IPS DF 6.9 (cell line): ENCODE results near the gene ST6GALNAC2.

Experiments
- DNase-seq: peaks from one replicate; pipeline ENCODE4 v3.0.0-alpha.2; 2013; ENCODE audit warnings: low read depth, low spot score
- H3K27ac ChIP-seq: one replicate; pipeline ENCODE4 v1.5.1; 2013; ENCODE audit warnings: low read length, control low read depth
- H3K27me3 ChIP-seq: 2 replicates; pipeline ENCODE4 v1.6.1; 2013; ENCODE audit warnings: mild to moderate bottlenecking, low read length; ENCODE audit not compliant: control insufficient read depth, insufficient read depth
- H3K36me3 ChIP-seq: 2 replicates; pipeline ENCODE4 v1.6.1; 2013; ENCODE audit warnings: low read length; ENCODE audit not compliant: control insufficient read depth, insufficient read depth
- H3K4me1 ChIP-seq: 2 replicates; pipeline ENCODE4 v1.6.1; 2013; ENCODE audit warnings: low read length; ENCODE audit not compliant: control insufficient read depth, insufficient read depth
- H3K4me3 ChIP-seq: 2 replicates; pipeline ENCODE4 v1.5.1; 2013; ENCODE audit warnings: mild to moderate bottlenecking, low read length
- H3K9me3 ChIP-seq: 2 replicates; pipeline ENCODE4 v1.6.1; 2013; ENCODE audit warnings: low read length, inconsistent platforms; ENCODE audit not compliant: control insufficient read depth, insufficient read depth
- whole genome bisulfite sequencing: extraction: QIAGEN DNeasy Blood & Tissue Kit; methylation state at CpG from one replicate; pipeline ENCODE4 v1.1.7; 2013; ENCODE audit warnings: mixed read lengths, missing lambda C conversion rate; ENCODE audit not compliant: insufficient read length, insufficient coverage; 5-methylcytosine and 5-hydroxymethylcytosine counted together

ST6GALNAC2 gene

DNA sequence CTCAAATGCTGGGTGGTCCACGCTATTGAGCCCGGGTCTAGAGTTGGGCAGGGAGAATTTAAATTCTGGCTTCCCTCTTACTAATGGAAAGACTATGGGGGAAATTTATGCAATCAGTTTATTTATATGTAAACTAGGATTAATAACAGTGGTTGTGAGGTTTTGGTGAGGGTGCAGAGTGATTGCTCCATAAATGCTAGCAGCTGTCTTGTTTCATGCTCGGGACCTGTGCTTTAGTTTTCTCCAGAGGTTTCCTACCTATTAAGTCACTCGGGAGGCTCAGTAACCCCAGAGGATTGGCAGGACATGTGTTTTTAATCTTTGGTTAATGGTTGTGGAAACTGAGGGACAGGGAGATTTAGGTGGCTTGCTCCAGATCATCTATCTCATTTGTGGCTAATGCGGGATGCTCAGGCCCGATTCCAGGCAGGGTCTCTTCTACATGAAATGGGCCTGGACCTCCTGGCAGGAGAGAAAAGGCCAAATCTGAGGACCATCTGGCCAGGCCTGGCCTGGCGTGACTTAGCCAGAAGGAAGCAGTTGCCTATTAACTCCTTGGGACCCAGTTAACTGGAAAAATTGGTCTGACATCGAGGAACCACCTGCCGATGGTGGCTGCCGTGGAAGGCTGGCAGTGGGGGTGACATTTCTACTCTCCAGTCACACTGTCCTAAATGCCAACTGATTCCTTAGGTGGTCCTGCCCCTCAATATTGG lies 43.8 kb downstream of the ST6GALNAC2 start:
- no CpG with 5 or more reads among the region's 10 CpGs for WGBS
- H3K36me3 ChIP-seq = no peaks in the 10 kb centered on the region
- H3K4me1 ChIP-seq = peaks cover 6% of the 10 kb centered on the region
- H3K27me3 ChIP-seq = peaks cover 10% of the 10 kb centered on the region; the same call in 1 of the 2 replicates
- H3K27ac ChIP-seq = no peak overlapping the region
- no peak overlapping the region for H3K4me3 ChIP-seq
- no peak for DNase-seq
- no peaks in the 10 kb centered on the region for H3K9me3 ChIP-seq

DNA sequence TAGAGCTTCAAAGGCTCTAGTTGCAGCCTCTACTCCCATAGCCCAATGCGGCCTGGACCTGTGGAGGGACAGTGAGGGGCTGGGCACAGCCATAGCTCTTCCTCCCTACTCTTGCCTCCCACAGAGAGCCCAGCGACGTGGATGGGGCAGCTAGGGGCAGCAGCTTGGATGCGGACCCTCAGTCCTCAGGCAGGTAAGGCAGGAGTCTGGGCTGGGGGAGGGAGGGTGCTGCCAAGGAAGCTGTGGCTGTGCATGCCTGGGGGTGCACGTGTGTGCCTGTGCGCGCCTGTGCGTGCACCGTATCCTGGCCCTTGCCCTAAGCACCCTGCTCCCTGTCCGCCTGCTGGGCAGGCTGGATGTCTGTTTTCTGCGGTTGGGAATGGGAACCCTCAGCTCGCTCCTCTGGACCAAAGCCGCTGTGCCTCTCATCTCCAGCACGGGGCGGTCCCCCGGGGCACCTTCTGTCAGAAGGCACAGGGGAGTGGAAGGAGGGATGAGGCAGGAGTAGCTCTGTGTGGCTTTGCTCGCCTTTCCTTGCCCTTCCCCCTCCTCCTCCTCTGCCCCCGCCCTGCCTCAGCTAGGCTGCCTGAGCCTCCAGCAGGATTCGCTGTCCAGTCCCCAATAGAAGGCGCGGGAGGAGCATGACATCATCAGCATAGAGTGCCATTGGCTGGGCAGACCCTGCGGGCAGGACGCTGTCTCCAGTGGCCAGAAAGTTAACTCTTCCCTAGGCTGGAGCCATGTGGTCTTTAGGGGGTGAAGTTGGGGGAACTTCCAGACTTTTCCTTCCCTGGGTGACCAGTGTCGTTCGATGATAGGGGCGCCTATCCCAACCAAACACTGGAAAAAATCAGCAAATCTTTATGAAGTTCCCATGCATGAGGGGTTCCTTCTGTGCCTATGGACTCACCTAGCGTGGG lies 45.0 kb downstream of the ST6GALNAC2 start:
- no CpG with 5 or more reads among the region's 27 CpGs for WGBS
- peak; percentile 96 for DNase-seq

DNA sequence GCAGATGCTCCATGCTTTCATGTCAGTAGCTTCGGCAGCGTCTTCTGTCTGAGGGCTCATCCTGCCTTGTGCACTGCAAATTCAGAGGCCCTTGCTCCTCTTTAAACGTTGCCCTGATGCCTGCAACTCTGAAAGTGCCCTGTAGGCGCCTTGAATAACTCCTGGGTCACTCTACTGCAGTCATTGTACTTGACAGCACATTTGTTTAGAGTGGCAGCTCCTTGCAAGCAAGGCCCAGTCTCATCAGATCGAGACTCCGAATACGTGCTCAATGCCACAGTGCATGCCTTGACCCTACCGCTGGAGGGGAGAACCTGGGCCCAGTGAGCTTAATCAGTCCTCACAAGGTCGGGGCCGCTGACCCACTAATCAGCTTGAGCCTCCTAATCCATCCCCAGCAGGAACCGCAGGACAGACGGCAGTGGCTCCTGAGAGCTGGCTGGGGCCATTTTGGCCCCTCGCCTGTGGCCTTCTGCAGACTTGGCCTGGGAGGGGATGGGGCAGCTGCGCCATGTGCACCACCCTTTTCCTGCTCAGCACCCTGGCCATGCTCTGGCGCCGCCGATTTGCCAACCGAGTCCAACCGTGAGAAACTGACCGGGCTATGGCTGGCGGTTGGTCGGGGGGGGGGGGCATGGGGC lies 45.9 kb downstream of the ST6GALNAC2 start, which contains the start of gene PRCD:
Gene PRCD (plus strand): TSS at position 414 of the 641 bp plus-strand sequence. CDS start 98 bp downstream, at position 512.
- Histone ChIP-seq H3K4me1 (peaks cover 6% of the 10 kb centered on the region), H3K9me3 (no peaks in the 10 kb centered on the region), H3K4me3 (peak within 1 kb of the TSS; percentile 8; the same call in 1 of the 2 replicates), H3K36me3 (no peaks in the 10 kb centered on the region), H3K27me3 (peaks cover 14% of the 10 kb centered on the region; the same call in 1 of the 2 replicates), H3K27ac (no peak within 1 kb of the TSS)
- no CpG with 5 or more reads among the region's 22 CpGs for WGBS
- DNase-seq = no peak

More for the DNA sequence above, 45.0 kb downstream of the ST6GALNAC2 start:
- Histone ChIP-seq H3K4me1 (peaks cover 6% of the 10 kb centered on the region), H3K4me3 (peak overlapping the region; percentile 8; the same call in 1 of the 2 replicates), H3K36me3 (no peaks in the 10 kb centered on the region), H3K27ac (no peak overlapping the region), H3K27me3 (peaks cover 14% of the 10 kb centered on the region; the same call in 1 of the 2 replicates), H3K9me3 (no peaks in the 10 kb centered on the region)

DNA sequence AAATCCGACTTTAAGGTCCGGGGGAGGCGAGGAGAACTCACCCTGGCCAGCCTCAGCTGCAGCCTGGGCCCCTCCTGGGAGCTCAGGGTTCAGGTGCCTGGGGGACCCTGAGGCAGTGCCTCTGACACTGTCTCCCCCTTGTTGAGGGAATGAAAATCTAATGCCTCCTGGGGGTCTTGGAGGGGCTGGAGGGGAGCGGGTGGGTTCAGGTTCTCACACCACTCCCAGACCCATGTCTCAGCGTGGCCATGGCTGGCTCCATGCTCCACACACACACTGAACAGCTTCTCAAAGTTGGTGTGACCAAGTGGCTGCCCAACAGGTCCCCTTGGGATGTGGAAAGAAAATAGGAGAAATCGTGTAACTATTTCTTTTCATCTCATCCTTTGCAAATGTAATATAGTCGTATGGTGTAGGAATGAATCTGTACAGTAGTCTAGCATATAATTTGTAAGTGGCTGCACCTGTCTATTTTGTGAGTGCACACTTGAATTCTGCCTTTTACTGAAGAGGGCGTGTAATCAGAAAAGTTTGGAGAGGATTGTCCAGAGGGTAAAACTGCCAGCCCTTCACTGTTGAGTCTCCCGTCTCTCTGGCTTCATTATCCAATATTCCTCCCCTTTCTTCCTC lies 46.6 kb downstream of the ST6GALNAC2 start:
- WGBS = no CpG with 5 or more reads among the region's 9 CpGs
- no peaks in the 10 kb centered on the region for H3K9me3 ChIP-seq
- peaks cover 14% of the 10 kb centered on the region; the same call in 1 of the 2 replicates for H3K27me3 ChIP-seq
- no peak overlapping the region for H3K27ac ChIP-seq
- no peaks in the 10 kb centered on the region for H3K36me3 ChIP-seq
- H3K4me1 ChIP-seq = peaks cover 6% of the 10 kb centered on the region
- no peak overlapping the region for H3K4me3 ChIP-seq
- DNase-seq = no peak

DNA sequence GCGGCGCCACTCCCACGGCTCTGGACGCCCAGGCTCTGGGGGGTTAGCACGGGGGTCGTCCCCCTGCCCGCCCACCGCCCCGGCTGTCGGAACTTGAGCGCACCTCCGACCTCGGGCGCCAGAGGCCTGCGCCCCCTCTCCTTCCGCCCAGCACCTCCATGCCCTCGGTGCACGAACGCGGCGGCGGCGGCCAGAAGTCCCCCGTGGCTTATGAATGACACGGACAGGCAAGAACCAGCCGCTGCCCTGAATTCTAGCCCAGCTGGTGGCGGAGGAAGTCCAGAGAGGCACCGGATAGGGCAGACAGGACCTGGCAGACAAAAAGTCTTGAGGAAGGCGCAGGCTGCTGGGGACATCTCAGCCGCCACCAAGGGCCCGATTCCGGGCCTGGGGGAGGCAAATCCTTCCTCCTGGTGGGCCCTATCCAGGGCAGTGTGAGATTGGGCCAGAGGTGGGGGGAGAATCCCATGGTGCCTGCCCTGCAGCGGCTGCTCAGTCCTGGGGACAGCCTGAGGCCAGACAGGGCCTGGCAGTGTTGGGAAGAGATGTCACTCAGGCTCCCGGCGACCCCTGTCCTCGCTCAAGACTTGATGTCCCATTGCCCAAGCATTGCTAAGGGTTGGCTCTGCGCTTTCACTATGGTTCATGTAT lies 47.3 kb downstream of the ST6GALNAC2 start:
- Histone ChIP-seq H3K36me3 (no peaks in the 10 kb centered on the region), H3K27me3 (peaks cover 14% of the 10 kb centered on the region; the same call in 1 of the 2 replicates), H3K4me1 (peaks cover 6% of the 10 kb centered on the region), H3K9me3 (no peaks in the 10 kb centered on the region), H3K4me3 (peak overlapping the region; percentile 66; the same call in 1 of the 2 replicates), H3K27ac (no peak overlapping the region)
- no CpG with 5 or more reads among the region's 37 CpGs for WGBS
- no peak for DNase-seq

DNA sequence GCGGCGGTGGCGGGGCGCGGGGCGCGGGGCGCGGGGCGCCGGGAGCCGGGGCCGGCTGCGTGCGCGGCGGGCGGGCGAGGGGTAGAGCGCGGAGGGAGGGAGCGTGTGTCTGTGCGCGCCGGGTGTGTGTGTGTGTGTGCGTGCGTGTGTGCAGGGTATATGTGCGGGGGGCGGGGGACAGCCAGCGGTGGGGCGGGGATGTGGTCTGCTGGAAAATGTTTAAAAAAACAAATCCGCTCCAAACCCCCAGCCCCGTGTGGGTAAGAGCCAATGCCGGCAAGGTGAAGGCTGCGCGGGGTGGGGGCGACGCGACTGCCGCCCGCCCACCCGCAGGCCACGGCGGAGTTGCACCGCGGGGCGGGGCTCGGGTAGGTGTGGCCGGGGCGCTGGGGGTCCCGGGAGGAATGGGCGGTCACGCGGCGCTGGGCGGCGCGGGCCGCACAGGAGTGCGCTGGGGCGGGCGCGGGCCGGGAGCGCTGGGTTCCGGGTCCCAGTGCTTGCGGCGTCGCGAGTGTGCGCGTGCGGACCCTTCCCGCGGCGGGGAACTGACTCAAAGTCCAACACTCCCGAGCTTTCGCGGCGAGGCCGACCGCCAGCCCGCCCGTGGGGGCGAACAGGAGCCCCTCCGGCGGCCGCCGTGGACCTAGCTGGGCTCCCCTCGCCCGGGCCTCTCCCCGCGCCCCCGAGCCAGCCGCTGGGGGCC lies 47.9 kb downstream of the ST6GALNAC2 start, which contains the start of gene CYGB:
Gene CYGB (minus strand): TSS at position 132 of the 703 bp plus-strand sequence. CDS start 167 bp downstream, outside the sequence.
- Histone ChIP-seq H3K27me3 (peaks cover 14% of the 10 kb centered on the region; the same call in 1 of the 2 replicates), H3K27ac (no peak within 1 kb of the TSS), H3K4me1 (peaks cover 6% of the 10 kb centered on the region), H3K4me3 (peak within 1 kb of the TSS; percentile 66; the same call in 1 of the 2 replicates), H3K36me3 (no peaks in the 10 kb centered on the region), H3K9me3 (no peaks in the 10 kb centered on the region)
- WGBS = no CpG with 5 or more reads among the region's 95 CpGs
- no peak for DNase-seq

DNA sequence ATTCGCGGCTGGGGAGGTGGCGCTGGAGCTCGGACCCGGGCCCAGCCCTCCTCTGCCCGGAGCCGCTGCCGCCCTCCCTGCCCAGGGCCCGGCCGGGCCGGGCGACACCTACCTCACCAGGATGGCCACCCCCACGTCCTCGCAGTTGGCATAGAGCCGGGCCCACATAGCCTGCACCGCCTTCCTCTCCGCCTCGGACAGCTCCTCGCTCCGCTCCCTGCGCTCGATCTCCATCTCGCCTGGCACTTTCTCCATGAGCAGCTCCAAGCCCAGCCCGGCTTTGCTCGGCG lies 48.4 kb downstream of the ST6GALNAC2 start:
- WGBS = no CpG with 5 or more reads among the region's 26 CpGs
- no peak overlapping the region for H3K27ac ChIP-seq
- H3K9me3 ChIP-seq = no peaks in the 10 kb centered on the region
- peak overlapping the region; percentile 66; the same call in 1 of the 2 replicates for H3K4me3 ChIP-seq
- H3K36me3 ChIP-seq = no peaks in the 10 kb centered on the region
- H3K4me1 ChIP-seq = peaks cover 6% of the 10 kb centered on the region
- DNase-seq = no peak
- H3K27me3 ChIP-seq = peaks cover 14% of the 10 kb centered on the region; the same call in 1 of the 2 replicates

DNA sequence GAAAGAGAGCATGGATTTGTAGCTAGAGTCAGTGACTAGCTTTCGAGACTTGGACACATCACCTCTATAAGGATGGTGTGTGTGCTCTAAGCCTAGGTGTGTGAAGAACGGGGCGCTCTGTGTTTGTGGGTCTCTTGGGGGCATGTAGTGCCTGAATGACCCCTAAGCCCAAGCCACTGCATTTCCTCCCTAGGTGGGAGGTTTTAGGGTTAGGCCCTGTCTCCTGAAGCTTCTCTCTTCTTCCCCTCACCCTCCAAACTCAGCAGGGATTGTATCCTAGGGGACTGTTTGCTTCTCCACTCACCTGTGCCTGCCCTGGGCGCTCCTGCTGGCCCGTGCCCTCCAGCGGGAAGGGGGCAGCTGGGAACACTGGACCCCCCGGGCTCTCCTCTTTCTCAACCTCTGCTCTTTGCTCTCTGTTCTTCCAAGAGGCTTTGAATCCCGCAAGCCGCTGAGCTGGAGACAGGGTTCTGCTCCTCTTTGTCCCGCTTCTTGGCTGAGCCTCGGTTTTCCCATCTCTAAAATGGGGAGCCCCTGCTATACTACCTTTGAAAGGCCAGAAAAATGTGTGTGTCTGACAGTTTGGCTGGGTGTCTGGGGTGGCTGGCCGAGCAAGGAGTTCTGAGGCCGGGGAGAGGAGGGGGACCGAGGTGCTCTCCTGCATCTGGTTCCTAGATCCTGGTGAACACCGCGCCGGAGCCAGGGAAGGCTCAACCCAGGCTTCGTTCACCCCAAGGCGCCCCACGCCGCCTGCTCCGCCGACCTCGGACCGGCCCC lies 49.0 kb downstream of the ST6GALNAC2 start:
- peak overlapping the region; percentile 66; the same call in 1 of the 2 replicates for H3K4me3 ChIP-seq
- no peaks in the 10 kb centered on the region for H3K9me3 ChIP-seq
- H3K4me1 ChIP-seq = peaks cover 6% of the 10 kb centered on the region
- H3K27ac ChIP-seq = no peak overlapping the region
- peaks cover 14% of the 10 kb centered on the region; the same call in 1 of the 2 replicates for H3K27me3 ChIP-seq
- no peaks in the 10 kb centered on the region for H3K36me3 ChIP-seq
- no CpG with 5 or more reads among the region's 25 CpGs for WGBS
- no peak for DNase-seq
